Tongue (tissue), 1 donor: ENCODE data around the gene PCDHB12. TPM values are rescaled to one million over a fixed set of nuclear protein-coding genes. Genes with fewer than 3 reads are reported as not detected.

Experiments used
- total RNA-seq: library from RNA; depleted of rRNA; stranded (reverse); fragments of >200 nt; gene quantifications from one replicate; pipeline ENCODE4 v1.2.3, GENCODE V29; 2014

Gene PCDHB12
- total RNA-seq, 1 donor from 2014 or later = 4.8 TPM

Other genes starting within 250 kb of the PCDHB12 start
- gene PCDHAC2, start 242.2 kb upstream of the PCDHB12 start, total RNA-seq = 4.6 TPM
- not detected for gene PCDHB1, start 157.3 kb upstream of the PCDHB12 start, total RNA-seq
- 4.4 TPM for gene PCDHB2, start 114.1 kb upstream of the PCDHB12 start, total RNA-seq
- 3.7 TPM for gene PCDHB3, start 108.2 kb upstream of the PCDHB12 start, total RNA-seq
- 4.0 TPM for gene PCDHB4, start 86.9 kb upstream of the PCDHB12 start, total RNA-seq
- 5.6 TPM for gene PCDHB5, start 73.5 kb upstream of the PCDHB12 start, total RNA-seq
- 0.82 TPM for gene PCDHB6, start 58.7 kb upstream of the PCDHB12 start, total RNA-seq
- 3.3 TPM for gene PCDHB7, start 36.1 kb upstream of the PCDHB12 start, total RNA-seq
- 2.3 TPM for gene PCDHB8, start 30.9 kb upstream of the PCDHB12 start, total RNA-seq
- gene PCDHB16, start 26.3 kb upstream of the PCDHB12 start, total RNA-seq = 4.1 TPM
- gene PCDHB9, start 21.6 kb upstream of the PCDHB12 start, total RNA-seq = 1.7 TPM
- 6.1 TPM for gene PCDHB10, start 16.4 kb upstream of the PCDHB12 start, total RNA-seq
- gene PCDHB11, start 9.1 kb upstream of the PCDHB12 start, total RNA-seq = 5.9 TPM
- gene PCDHB13, start 5.2 kb downstream of the PCDHB12 start, total RNA-seq = 4.4 TPM
- 7.8 TPM for gene PCDHB14, start 14.6 kb downstream of the PCDHB12 start, total RNA-seq
- gene PCDHB15, start 36.7 kb downstream of the PCDHB12 start, total RNA-seq = 9.9 TPM
- gene SLC25A2, start 95.3 kb downstream of the PCDHB12 start, total RNA-seq = not detected
- 93.2 TPM for gene TAF7, start 112.1 kb downstream of the PCDHB12 start, total RNA-seq
- gene PCDHGA1, start 121.8 kb downstream of the PCDHB12 start, total RNA-seq = 1.8 TPM
- 3.7 TPM for gene PCDHGA2, start 130.0 kb downstream of the PCDHB12 start, total RNA-seq
- gene PCDHGA3, start 135.1 kb downstream of the PCDHB12 start, total RNA-seq = 3.9 TPM
- 3.7 TPM for gene PCDHGB1, start 141.4 kb downstream of the PCDHB12 start, total RNA-seq
- gene PCDHGA4, start 146.3 kb downstream of the PCDHB12 start, total RNA-seq = 3.9 TPM
- 4.2 TPM for gene PCDHGB2, start 151.3 kb downstream of the PCDHB12 start, total RNA-seq
- 6.1 TPM for gene PCDHGA5, start 155.4 kb downstream of the PCDHB12 start, total RNA-seq
- 5.7 TPM for gene PCDHGB3, start 161.5 kb downstream of the PCDHB12 start, total RNA-seq
- gene PCDHGA6, start 165.2 kb downstream of the PCDHB12 start, total RNA-seq = 4.8 TPM
- gene PCDHGA7, start 174.0 kb downstream of the PCDHB12 start, total RNA-seq = 6.3 TPM
- 5.9 TPM for gene PCDHGB4, start 179.0 kb downstream of the PCDHB12 start, total RNA-seq
- gene PCDHGA8, start 183.9 kb downstream of the PCDHB12 start, total RNA-seq = 3.0 TPM
- 11.3 TPM for gene PCDHGB5, start 189.2 kb downstream of the PCDHB12 start, total RNA-seq
- gene PCDHGA9, start 194.1 kb downstream of the PCDHB12 start, total RNA-seq = 12.2 TPM
- gene PCDHGB6, start 199.3 kb downstream of the PCDHB12 start, total RNA-seq = 9.3 TPM
- 6.1 TPM for gene PCDHGA10, start 204.3 kb downstream of the PCDHB12 start, total RNA-seq
- gene PCDHGB7, start 209.0 kb downstream of the PCDHB12 start, total RNA-seq = 10.3 TPM
- 7.5 TPM for gene PCDHGA11, start 212.3 kb downstream of the PCDHB12 start, total RNA-seq
- gene PCDHGA12, start 221.8 kb downstream of the PCDHB12 start, total RNA-seq = 5.1 TPM